GM23338 (cell line): ENCODE data around the gene RAB25. TPM values are rescaled to one million over a fixed set of nuclear protein-coding genes. Genes with fewer than 3 reads are reported as not detected.

Experiments used
- ATAC-seq: fragments of 200-7000 bp; cut with Tn5 transposase; 3 replicates; pipeline ENCODE4 v1.9.1; 2020
- DNase-seq: peaks from one replicate; pipeline ENCODE4 v3.0.0-alpha.2; 2015; ENCODE audit warnings: low spot score
- H2AFZ ChIP-seq: fragments of 200-600 bp; sonication (generic); 2 replicates; pipeline ENCODE4 v1.8.0; 2016; ENCODE audit warnings: antibody characterized with exemption, mild to moderate bottlenecking, moderate library complexity
- H3F3A ChIP-seq: fragments of 200-600 bp; sonication (generic); replicated peaks from 2 replicates; pipeline ENCODE4 v1.8.0; 2017; ENCODE audit warnings: antibody characterized with exemption, mixed run types, low read depth
- H3K27ac ChIP-seq: fragments of 200-600 bp; sonication (generic); 2 replicates; pipeline ENCODE4 v1.6.1; 2016; ENCODE audit warnings: low read depth
- H3K27me3 ChIP-seq: fragments of 200-600 bp; sonication (generic); 2 replicates; pipeline ENCODE4 v1.8.0; 2016; ENCODE audit warnings: mild to moderate bottlenecking, mixed run types, moderate library complexity; ENCODE audit not compliant: insufficient read depth
- H3K36me3 ChIP-seq: fragments of 200-600 bp; sonication (generic); 2 replicates; pipeline ENCODE4 v1.8.0; 2016; ENCODE audit warnings: mild to moderate bottlenecking; ENCODE audit not compliant: insufficient read depth
- H3K4me1 ChIP-seq: fragments of 200-600 bp; sonication (generic); 2 replicates; pipeline ENCODE4 v1.8.0; 2016; ENCODE audit warnings: mild to moderate bottlenecking, moderate library complexity; ENCODE audit not compliant: insufficient read depth
- H3K4me2 ChIP-seq: fragments of 200-600 bp; sonication (generic); 2 replicates; pipeline ENCODE4 v1.7.1; 2017; ENCODE audit warnings: mixed run types
- H3K4me3 ChIP-seq: fragments of 200-600 bp; sonication (generic); 2 replicates; pipeline ENCODE4 v1.6.1; 2016; ENCODE audit warnings: mixed run types
- H3K79me2 ChIP-seq: fragments of 200-600 bp; sonication (generic); replicated peaks from 2 replicates; pipeline ENCODE4 v1.8.0; 2017; ENCODE audit warnings: mild to moderate bottlenecking; ENCODE audit not compliant: insufficient read depth
- H3K9me2 ChIP-seq: fragments of 200-600 bp; sonication (generic); 2 replicates; pipeline ENCODE4 v1.8.0; 2017; ENCODE audit not compliant: insufficient read depth
- H4K20me1 ChIP-seq: fragments of 200-600 bp; sonication (generic); replicated peaks from 2 replicates; pipeline ENCODE4 v1.8.0; 2017; ENCODE audit warnings: mild to moderate bottlenecking; ENCODE audit not compliant: insufficient read depth
- H3K27ac Mint-ChIP-seq: 2 replicates; pipeline ENCODE4 v1.8.0; 2020; ENCODE audit warnings: inconsistent platforms, mild to moderate bottlenecking, moderate library complexity, mixed read lengths
- H3K27me3 Mint-ChIP-seq: 3 replicates; pipeline ENCODE4 v1.8.0; 2022; ENCODE audit warnings: low read depth, mild to moderate bottlenecking, moderate library complexity, mixed read lengths, inconsistent platforms; ENCODE audit not compliant: insufficient read depth, poor library complexity
- H3K36me3 Mint-ChIP-seq: 3 replicates; pipeline ENCODE4 v1.8.0; 2021; ENCODE audit warnings: low read depth, mild to moderate bottlenecking, inconsistent platforms, moderate library complexity, mixed read lengths
- H3K4me1 Mint-ChIP-seq: 3 replicates; pipeline ENCODE4 v1.8.0; 2020; ENCODE audit warnings: mild to moderate bottlenecking, inconsistent platforms, mixed read lengths
- H3K4me3 Mint-ChIP-seq: 3 replicates; pipeline ENCODE4 v1.8.0; 2021; ENCODE audit warnings: moderate library complexity, mild to moderate bottlenecking, inconsistent platforms, mixed read lengths
- H3K9me3 Mint-ChIP-seq: 3 replicates; pipeline ENCODE4 v1.8.0; 2020; ENCODE audit warnings: moderate library complexity, mild to moderate bottlenecking, inconsistent platforms, mixed read lengths
- CREB1 ChIP-seq: fragments of 250-450 bp; sonication (Bioruptor Pico); IDR thresholded peaks from 2 replicates; pipeline ENCODE4 v1.5.0; 2020; ENCODE audit warnings: low read depth, mild to moderate bottlenecking, moderate library complexity
- EZH2phosphoT487 ChIP-seq: fragments of 200-600 bp; sonication (generic); IDR thresholded peaks from one replicate; pipeline ENCODE4 v1.8.1; 2018; ENCODE audit warnings: antibody characterized with exemption; ENCODE audit not compliant: unreplicated experiment
- JUNB ChIP-seq: IDR thresholded peaks from one replicate; pipeline ENCODE4 v1.6.1; 2016; ENCODE audit warnings: antibody characterized with exemption; ENCODE audit not compliant: unreplicated experiment
- POLR2AphosphoS5 ChIP-seq: IDR thresholded peaks from 2 replicates; pipeline ENCODE4 v1.6.1; 2016; ENCODE audit warnings: antibody characterized with exemption, low read depth
- ZNF462 ChIP-seq: fragments of 250-450 bp; sonication (Bioruptor Pico); IDR thresholded peaks from 2 replicates; pipeline ENCODE4 v1.5.0; 2020; ENCODE audit warnings: mild to moderate bottlenecking, moderate library complexity
- polyA plus RNA-seq: library from polyadenylated mRNA; unstranded; fragments of >200 nt; fragmentation: Nextera tagmentation; extraction: Ambion mirVana; gene quantifications from 2 replicates; pipeline ENCODE4 v1.2.1, GENCODE V29; 2016
- total RNA-seq: library from RNA; depleted of rRNA; stranded (reverse); fragments of >200 nt; shearing (Covaris generic); gene quantifications from 2 replicates; pipeline ENCODE4 v1.2.3, GENCODE V29; 2014
- TF ChIP-seq, protein P1 (sequence below): IDR thresholded peaks from 2 replicates; pipeline ENCODE4 v1.6.1; 2016; ENCODE audit warnings: antibody characterized with exemption

Gene RAB25
- total and polyA plus RNA-seq, 2 experiments from 2014 or later, result 30.0 to 42.7 TPM

DNA sequence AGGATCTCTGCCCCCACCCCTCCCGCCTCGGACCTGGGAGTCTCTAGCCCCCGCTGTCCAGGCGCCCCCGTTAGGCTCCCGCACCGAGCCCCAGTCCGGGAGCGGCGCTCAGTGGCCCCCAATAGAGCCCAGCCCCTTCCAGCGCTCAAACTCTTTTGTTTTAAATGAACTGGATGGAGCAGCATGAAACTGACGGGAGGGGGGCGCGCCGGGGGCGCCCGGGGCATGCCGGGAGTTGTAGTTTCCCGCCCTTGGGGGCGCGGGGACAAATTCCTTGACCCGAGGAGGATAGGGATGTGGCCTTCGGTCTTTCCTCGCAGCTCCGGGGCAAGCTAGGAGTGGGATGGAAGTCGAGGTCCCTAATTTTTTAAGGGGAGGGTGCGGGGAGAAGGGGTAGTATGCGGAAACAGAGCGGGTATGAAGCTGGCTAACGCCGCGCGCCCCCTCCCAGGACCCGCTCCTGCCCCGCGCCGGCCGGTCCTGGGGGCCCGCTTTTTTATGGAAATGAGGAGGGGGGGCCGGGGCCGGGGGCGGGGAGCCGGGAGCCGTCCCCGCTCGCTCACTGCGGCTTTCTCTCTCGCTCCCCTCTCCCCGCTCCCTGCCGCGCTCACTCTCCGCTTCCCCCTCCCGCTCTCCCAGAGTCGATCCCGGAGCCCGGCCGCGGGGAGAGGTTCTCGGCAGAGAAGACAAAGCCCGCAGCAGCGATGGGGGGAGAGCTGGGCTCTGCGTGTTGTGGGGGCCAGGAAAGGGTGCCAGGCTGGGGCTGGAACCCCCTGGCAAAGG lies 21.5 kb downstream of the RAB25 start, which contains the start of gene MEX3A:
MEX3A (minus strand) TSS at position 157 of the 783 bp plus-strand sequence. CDS start 467 bp downstream, outside the sequence.
- Mint-ChIP-seq H3K27ac (peak within 1 kb of the TSS; percentile 96), H3K4me1 (peaks cover 60% of the 10 kb centered on the region)

More for the DNA sequence above, 21.5 kb downstream of the RAB25 start, which contains the start of gene MEX3A:
- H3K36me3 Mint-ChIP-seq, result peaks cover 23% of the 10 kb centered on the region
- H3K27me3 Mint-ChIP-seq, result peaks cover 22% of the 10 kb centered on the region
- H3K4me2 ChIP-seq, result peak within 1 kb of the TSS; percentile 99
- peaks cover 50% of the 10 kb centered on the region for H3K79me2 ChIP-seq
- no peaks in the 10 kb centered on the region for H3K27me3 ChIP-seq
- H3K36me3 ChIP-seq, result no peaks in the 10 kb centered on the region; the same call in 1 of the 2 replicates
- DNase-seq, result peak; percentile 98
- H3K4me3 ChIP-seq, result peak within 1 kb of the TSS; percentile 99
- peaks cover 32% of the 10 kb centered on the region for H4K20me1 ChIP-seq
- peak within 1 kb of the TSS; percentile 96 for H3K4me3 Mint-ChIP-seq
- H3K9me2 ChIP-seq, result no peaks in the 10 kb centered on the region
- peak within 1 kb of the TSS; percentile 76; the same call in 1 of the 2 replicates for H2AFZ ChIP-seq
- H3F3A ChIP-seq, result peaks cover 41% of the 10 kb centered on the region
- peak; percentile 73 for ATAC-seq
- H3K4me1 ChIP-seq, result peaks cover 56% of the 10 kb centered on the region
- peak; percentile 97 for TF ChIP-seq JUNB
- TF ChIP-seq, protein P1, sequence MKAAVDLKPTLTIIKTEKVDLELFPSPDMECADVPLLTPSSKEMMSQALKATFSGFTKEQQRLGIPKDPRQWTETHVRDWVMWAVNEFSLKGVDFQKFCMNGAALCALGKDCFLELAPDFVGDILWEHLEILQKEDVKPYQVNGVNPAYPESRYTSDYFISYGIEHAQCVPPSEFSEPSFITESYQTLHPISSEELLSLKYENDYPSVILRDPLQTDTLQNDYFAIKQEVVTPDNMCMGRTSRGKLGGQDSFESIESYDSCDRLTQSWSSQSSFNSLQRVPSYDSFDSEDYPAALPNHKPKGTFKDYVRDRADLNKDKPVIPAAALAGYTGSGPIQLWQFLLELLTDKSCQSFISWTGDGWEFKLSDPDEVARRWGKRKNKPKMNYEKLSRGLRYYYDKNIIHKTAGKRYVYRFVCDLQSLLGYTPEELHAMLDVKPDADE, result peak; percentile 62
- TF ChIP-seq CREB1, result peak; percentile 72
- no peak for TF ChIP-seq EZH2phosphoT487
- peak; percentile 46 for TF ChIP-seq POLR2AphosphoS5
- TF ChIP-seq ZNF462 (CRISPR knock-in tag), result no peak
- H3K9me3 Mint-ChIP-seq, result peaks cover 3% of the 10 kb centered on the region; the same call in 1 of the 3 replicates
- peak within 1 kb of the TSS; percentile 95 for H3K27ac ChIP-seq
